ENCODE data around the gene TANC1. TPM values are rescaled to one million over a fixed set of nuclear protein-coding genes. Genes with fewer than 3 reads are reported as not detected.

TANC1 gene
- total RNA-seq, 1 donor from 2014 or later: 36.9 TPM

- Mint-ChIP-seq H3K27ac (ENCODE audit: unreplicated experiment) (no peak overlapping the region), H3K36me3 (ENCODE audit: unreplicated experiment) (peaks cover 28% of the 10 kb centered on the region), H3K27me3 (ENCODE audit: unreplicated experiment) (no peaks in the 10 kb centered on the region), H3K4me3 (ENCODE audit: unreplicated experiment) (no peak overlapping the region), H3K4me1 (ENCODE audit: unreplicated experiment) (no peaks in the 10 kb centered on the region), H3K9me3 (ENCODE audit: unreplicated experiment) (no peaks in the 10 kb centered on the region)
- no peak for DNase-seq (ENCODE audit: extremely low spot score, unreplicated experiment)
- no peak for TF ChIP-seq CTCF (IDR thresholded peaks at IDR 0.05)
These were observed 220.0 kb downstream of the TANC1 start for GRCh38 chr2:159188449-159188848.

GRCh38 chr2:159192371-159192918, 224.0 kb downstream of the TANC1 start:
- Mint-ChIP-seq H3K36me3 (ENCODE audit: unreplicated experiment) (peaks cover 36% of the 10 kb centered on the region), H3K4me1 (ENCODE audit: unreplicated experiment) (no peaks in the 10 kb centered on the region), H3K27me3 (ENCODE audit: unreplicated experiment) (no peaks in the 10 kb centered on the region), H3K4me3 (ENCODE audit: unreplicated experiment) (no peak overlapping the region), H3K27ac (ENCODE audit: unreplicated experiment) (no peak overlapping the region), H3K9me3 (ENCODE audit: unreplicated experiment) (no peaks in the 10 kb centered on the region)
- DNase-seq (ENCODE audit: extremely low spot score, unreplicated experiment): no peak
- TF ChIP-seq CTCF (IDR thresholded peaks at IDR 0.05): no peak

- no peak for DNase-seq (ENCODE audit: extremely low spot score, unreplicated experiment)
- H3K36me3 Mint-ChIP-seq (ENCODE audit: unreplicated experiment): peaks cover 40% of the 10 kb centered on the region
- no peaks in the 10 kb centered on the region for H3K4me1 Mint-ChIP-seq (ENCODE audit: unreplicated experiment)
- H3K4me3 Mint-ChIP-seq (ENCODE audit: unreplicated experiment): no peak overlapping the region
- no peak for TF ChIP-seq CTCF (IDR thresholded peaks at IDR 0.05)
- H3K9me3 Mint-ChIP-seq (ENCODE audit: unreplicated experiment): no peaks in the 10 kb centered on the region
- H3K27me3 Mint-ChIP-seq (ENCODE audit: unreplicated experiment): no peaks in the 10 kb centered on the region
- H3K27ac Mint-ChIP-seq (ENCODE audit: unreplicated experiment): no peak overlapping the region
These were observed 225.4 kb downstream of the TANC1 start for GRCh38 chr2:159193791-159194190.

- no peak for TF ChIP-seq CTCF (IDR thresholded peaks at IDR 0.05)
- Mint-ChIP-seq H3K9me3 (ENCODE audit: unreplicated experiment) (no peaks in the 10 kb centered on the region), H3K27ac (ENCODE audit: unreplicated experiment) (no peak overlapping the region), H3K4me1 (ENCODE audit: unreplicated experiment) (no peaks in the 10 kb centered on the region), H3K36me3 (ENCODE audit: unreplicated experiment) (peaks cover 43% of the 10 kb centered on the region), H3K4me3 (ENCODE audit: unreplicated experiment) (no peak overlapping the region), H3K27me3 (ENCODE audit: unreplicated experiment) (no peaks in the 10 kb centered on the region)
- no peak for DNase-seq (ENCODE audit: extremely low spot score, unreplicated experiment)
These were observed 225.8 kb downstream of the TANC1 start for GRCh38 chr2:159194241-159194640.

GRCh38 chr2:159195697-159196096, 227.3 kb downstream of the TANC1 start:
- no peak for DNase-seq (ENCODE audit: extremely low spot score, unreplicated experiment)
- no peaks in the 10 kb centered on the region for H3K4me1 Mint-ChIP-seq (ENCODE audit: unreplicated experiment)
- peaks cover 52% of the 10 kb centered on the region for H3K36me3 Mint-ChIP-seq (ENCODE audit: unreplicated experiment)
- H3K27me3 Mint-ChIP-seq (ENCODE audit: unreplicated experiment): no peaks in the 10 kb centered on the region
- TF ChIP-seq CTCF (IDR thresholded peaks at IDR 0.05): no peak
- H3K27ac Mint-ChIP-seq (ENCODE audit: unreplicated experiment): no peak overlapping the region
- H3K9me3 Mint-ChIP-seq (ENCODE audit: unreplicated experiment): no peaks in the 10 kb centered on the region
- no peak overlapping the region for H3K4me3 Mint-ChIP-seq (ENCODE audit: unreplicated experiment)
